GM19193 (cell line): ENCODE results near the gene COA4.

ENCODE experiments used
- POLR2A ChIP-seq: IDR thresholded peaks from 4 replicates; pipeline ENCODE4 v1.6.1; 2011; ENCODE audit not compliant: insufficient read depth, insufficient read length; ENCODE audit errors: extremely low read depth

The COA4 gene

DNA sequence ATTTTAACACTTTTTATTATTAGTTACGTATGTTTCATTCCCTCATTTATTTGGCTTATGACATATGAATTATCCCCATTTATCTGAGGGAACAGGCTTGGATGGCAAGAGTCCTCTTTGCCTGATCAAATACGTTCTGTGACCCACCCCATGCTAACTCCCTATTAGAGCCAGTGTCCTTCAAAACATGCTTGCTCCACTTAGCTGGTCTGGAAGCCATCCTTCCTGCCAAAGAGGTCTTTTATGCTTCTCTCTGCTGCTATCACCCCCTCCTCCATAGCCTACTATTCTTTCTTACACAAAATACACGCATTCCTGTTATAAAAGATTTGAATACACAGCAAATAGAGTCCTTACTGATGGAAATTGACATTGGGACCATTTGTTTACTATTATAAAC lies 6.4 kb downstream of the COA4 start:
- no peak for TF ChIP-seq POLR2A

- no peak for TF ChIP-seq POLR2A
These were observed 7.2 kb downstream of the COA4 start for GRCh38 chr11:73869332-73869949.

- no peak for TF ChIP-seq POLR2A
These were observed 10.1 kb downstream of the COA4 start for GRCh38 chr11:73866586-73866996.

DNA sequence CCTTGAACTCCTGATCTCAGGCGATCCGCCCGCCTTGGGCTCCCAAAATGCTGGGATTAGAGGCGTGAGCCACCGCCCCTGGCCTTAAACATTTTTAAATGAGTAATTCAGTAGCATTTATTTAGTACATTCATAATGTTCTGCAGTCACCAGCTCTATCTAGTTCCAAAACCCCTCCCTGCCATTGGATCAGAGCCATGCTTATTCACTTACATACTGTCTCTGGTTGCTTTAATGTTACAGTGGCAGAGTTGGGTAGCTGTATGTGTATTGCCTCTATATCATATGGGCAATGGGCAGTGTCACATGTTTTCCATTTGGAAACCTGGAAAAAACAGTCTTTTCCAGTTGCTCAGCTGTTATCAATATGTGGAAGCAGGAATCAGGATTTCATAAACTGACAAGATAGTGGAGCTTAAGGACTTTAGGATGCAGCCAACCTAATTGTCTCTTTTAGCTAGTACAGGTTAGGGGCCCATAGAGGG lies 10.5 kb downstream of the COA4 start:
- TF ChIP-seq POLR2A, result no peak

DNA sequence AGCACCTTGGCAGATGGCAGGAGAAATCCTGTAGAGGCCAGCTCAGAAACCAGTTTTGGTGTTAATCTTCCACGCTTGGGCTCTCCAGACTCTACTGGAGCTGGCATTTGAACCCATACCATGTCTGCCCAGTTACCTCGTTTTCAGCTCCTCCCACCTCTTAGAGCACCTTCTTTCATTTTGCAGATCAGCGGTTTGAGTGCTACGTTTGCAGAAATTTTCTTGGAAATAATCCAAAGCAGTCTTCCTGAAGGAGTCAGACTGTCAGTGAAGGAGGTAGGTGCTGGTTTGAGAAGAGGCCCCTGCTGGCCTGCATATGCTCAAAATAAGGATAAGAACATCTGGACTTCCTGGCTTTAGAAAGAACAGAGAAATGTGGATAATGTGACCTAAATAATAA lies 13.7 kb downstream of the COA4 start:
- no peak for TF ChIP-seq POLR2A

- no peak for TF ChIP-seq POLR2A
These were observed 16.4 kb downstream of the COA4 start for GRCh38 chr11:73860202-73860601.

- no peak for TF ChIP-seq POLR2A
These were observed 17.0 kb downstream of the COA4 start for GRCh38 chr11:73859671-73860070.

- TF ChIP-seq POLR2A, result no peak
These were observed 20.5 kb downstream of the COA4 start for GRCh38 chr11:73856031-73856567.

- TF ChIP-seq POLR2A, result no peak
These were observed 22.0 kb downstream of the COA4 start for GRCh38 chr11:73854680-73855079.

GRCh38 chr11:73852049-73852448 lies 24.6 kb downstream of the COA4 start:
- no peak for TF ChIP-seq POLR2A

GRCh38 chr11:73851046-73851764 lies 25.4 kb downstream of the COA4 start:
- no peak for TF ChIP-seq POLR2A

GRCh38 chr11:73839123-73839457 lies 37.6 kb downstream of the COA4 start:
- no peak for TF ChIP-seq POLR2A

DNA sequence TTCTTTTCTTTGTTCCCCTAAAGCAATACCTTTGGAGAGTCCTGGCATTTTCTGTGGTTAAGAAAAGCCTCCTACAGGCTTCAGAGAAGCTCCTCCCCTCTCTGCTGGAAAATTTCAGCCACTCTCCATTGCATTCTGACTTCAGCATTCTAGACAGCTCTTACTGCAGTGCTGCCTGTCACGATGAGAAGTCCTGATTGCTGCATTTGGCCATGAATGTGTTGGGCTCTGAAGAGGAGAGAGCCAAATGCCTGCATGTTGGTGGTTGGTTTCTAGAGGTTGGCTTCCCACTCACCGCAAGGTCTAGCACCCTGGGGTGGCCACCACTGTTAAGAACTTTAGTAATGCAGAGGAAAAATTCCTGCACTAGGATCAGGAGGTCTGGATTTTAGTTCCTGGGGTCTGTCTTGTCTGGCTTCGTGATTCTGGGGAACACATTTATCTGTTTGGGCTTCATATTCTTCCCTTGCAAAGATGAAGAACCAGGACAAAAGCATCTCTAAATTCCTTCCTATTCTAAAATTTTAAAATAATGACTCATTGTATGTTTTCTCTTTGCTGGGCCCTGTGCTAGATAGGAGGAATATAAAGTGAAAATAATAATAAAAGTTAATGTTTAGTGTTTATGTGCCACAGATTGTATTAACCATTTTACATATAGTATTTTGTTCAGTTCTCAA lies 38.1 kb downstream of the COA4 start:
- no peak for TF ChIP-seq POLR2A

DNA sequence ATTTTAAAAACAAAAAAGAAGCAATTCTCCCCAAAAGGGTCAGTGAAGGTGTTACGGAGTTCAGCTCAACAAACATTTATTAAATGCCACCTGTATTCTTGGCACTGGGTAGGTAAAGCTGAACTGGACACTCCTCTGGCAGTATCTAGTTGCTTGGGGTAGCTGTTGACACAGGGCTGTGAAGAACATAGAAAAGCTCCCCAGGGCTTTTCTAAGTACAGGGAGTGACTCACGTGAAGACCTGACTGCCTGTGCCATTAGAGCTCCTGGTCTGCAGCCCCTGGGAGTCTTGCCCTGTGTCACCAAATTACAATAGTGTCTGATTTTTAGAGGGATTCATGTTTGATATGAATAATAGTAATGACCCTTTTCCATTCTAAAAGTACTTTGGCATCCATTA lies 43.6 kb downstream of the COA4 start:
- no peak for TF ChIP-seq POLR2A

GRCh38 chr11:73830261-73830660 lies 46.4 kb downstream of the COA4 start:
- TF ChIP-seq POLR2A, result no peak
